Measurements from ENCODE around the gene SMIM29.

The SMIM29 gene

GRCh38 chr6:34232901-34233300 is 15.9 kb downstream of the SMIM29 start:
- H3F3A ChIP-seq (ENCODE audit: control insufficient read depth, insufficient read depth): peaks cover 21% of the 10 kb centered on the region
- no peak overlapping the region for H3K4me3 ChIP-seq (ENCODE audit: low read length)
- TF ChIP-seq, protein P1, sequence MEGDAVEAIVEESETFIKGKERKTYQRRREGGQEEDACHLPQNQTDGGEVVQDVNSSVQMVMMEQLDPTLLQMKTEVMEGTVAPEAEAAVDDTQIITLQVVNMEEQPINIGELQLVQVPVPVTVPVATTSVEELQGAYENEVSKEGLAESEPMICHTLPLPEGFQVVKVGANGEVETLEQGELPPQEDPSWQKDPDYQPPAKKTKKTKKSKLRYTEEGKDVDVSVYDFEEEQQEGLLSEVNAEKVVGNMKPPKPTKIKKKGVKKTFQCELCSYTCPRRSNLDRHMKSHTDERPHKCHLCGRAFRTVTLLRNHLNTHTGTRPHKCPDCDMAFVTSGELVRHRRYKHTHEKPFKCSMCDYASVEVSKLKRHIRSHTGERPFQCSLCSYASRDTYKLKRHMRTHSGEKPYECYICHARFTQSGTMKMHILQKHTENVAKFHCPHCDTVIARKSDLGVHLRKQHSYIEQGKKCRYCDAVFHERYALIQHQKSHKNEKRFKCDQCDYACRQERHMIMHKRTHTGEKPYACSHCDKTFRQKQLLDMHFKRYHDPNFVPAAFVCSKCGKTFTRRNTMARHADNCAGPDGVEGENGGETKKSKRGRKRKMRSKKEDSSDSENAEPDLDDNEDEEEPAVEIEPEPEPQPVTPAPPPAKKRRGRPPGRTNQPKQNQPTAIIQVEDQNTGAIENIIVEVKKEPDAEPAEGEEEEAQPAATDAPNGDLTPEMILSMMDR (IDR thresholded peaks at IDR 0.05; ENCODE audit: low read depth, low read length, poor library complexity, severe bottlenecking): no peak
- peaks cover 14% of the 10 kb centered on the region for H3K79me2 ChIP-seq (ENCODE audit: control insufficient read depth, low read length)
- no peak overlapping the region for H3K4me2 ChIP-seq (ENCODE audit: low read length)
- H3K9me2 ChIP-seq (replicated peaks; ENCODE audit: control insufficient read depth, low read length): no peaks in the 10 kb centered on the region
- H4K20me1 ChIP-seq (ENCODE audit: control insufficient read depth, insufficient read depth, low read depth, low read length): no peaks in the 10 kb centered on the region
- H3K36me3 ChIP-seq (ENCODE audit: control insufficient read depth, low read length): peaks cover 7% of the 10 kb centered on the region
- H3K4me1 ChIP-seq (ENCODE audit: control insufficient read depth, low read length): peaks cover 25% of the 10 kb centered on the region
- no peaks in the 10 kb centered on the region for H3K27me3 ChIP-seq (ENCODE audit: control insufficient read depth, low read length)
- H3K27ac ChIP-seq (ENCODE audit: low read depth, low read length): no peak overlapping the region
- H3K9me3 ChIP-seq (ENCODE audit: control insufficient read depth, insufficient read depth, low read length): no peaks in the 10 kb centered on the region

GRCh38 chr6:34231566-34232336 is 17.1 kb downstream of the SMIM29 start:
- H3K9me3 ChIP-seq (ENCODE audit: control insufficient read depth, insufficient read depth, low read length): no peaks in the 10 kb centered on the region
- H3K27me3 ChIP-seq (ENCODE audit: control insufficient read depth, low read length): no peaks in the 10 kb centered on the region
- no peaks in the 10 kb centered on the region for H4K20me1 ChIP-seq (ENCODE audit: control insufficient read depth, insufficient read depth, low read depth, low read length)
- peaks cover 21% of the 10 kb centered on the region for H3F3A ChIP-seq (ENCODE audit: control insufficient read depth, insufficient read depth)
- no peak for TF ChIP-seq EZH2phosphoT487 (IDR thresholded peaks at IDR 0.05; ENCODE audit: borderline replicate concordance, low read length)
- TF ChIP-seq, protein P1 (IDR thresholded peaks at IDR 0.05; ENCODE audit: low read depth, low read length, poor library complexity, severe bottlenecking): no peak
- no peak overlapping the region for H3K4me3 ChIP-seq (ENCODE audit: low read length)
- no peaks in the 10 kb centered on the region for H3K9me2 ChIP-seq (replicated peaks; ENCODE audit: control insufficient read depth, low read length)
- 0 out of 2 replicates have a peak, but pooled peaks cover 3% of the 10 kb centered on the region for H3K36me3 ChIP-seq (ENCODE audit: control insufficient read depth, low read length)
- no peak overlapping the region for H3K4me2 ChIP-seq (ENCODE audit: low read length)
- peaks cover 6% of the 10 kb centered on the region for H3K79me2 ChIP-seq (ENCODE audit: control insufficient read depth, low read length)
- H3K4me1 ChIP-seq (ENCODE audit: control insufficient read depth, low read length): peaks cover 37% of the 10 kb centered on the region
- H3K27ac ChIP-seq (ENCODE audit: low read depth, low read length): no peak overlapping the region

DNA sequence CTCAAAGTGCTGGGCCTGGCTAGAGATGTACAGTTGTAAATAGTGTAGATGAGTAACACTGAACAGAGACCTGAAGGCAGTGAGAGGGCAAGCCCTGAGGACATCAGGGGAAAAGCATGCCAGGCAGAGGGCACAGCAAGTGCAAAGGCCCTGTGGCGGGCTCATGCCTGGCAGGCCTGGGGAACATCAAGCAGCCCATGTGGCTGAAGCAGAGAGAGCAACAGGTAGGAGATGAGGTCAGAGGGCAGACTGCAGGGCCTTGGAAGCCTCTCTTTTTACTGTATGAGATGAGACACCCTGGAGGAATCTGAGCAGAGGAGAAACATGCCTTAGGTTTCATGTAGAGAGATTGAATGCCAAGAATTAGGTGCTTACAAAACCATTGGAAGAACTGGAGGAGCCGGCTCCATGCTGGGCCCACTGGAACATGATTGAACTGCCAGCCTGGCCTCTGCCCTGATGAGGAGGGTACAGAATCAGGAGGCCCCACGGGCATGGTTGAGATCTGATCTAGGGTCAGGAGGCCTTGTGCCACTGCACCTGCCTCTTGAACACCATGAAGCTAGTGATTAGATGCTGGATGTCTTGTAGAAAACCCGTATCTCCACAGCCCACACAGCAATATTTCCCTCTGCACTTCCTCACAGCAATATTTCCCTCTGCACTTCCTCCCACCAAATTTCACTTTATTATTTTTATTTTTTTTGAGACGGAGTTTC is 18.0 kb downstream of the SMIM29 start:
- Histone ChIP-seq H3K9me2 (replicated peaks; ENCODE audit: control insufficient read depth, low read length) (no peaks in the 10 kb centered on the region), H3K9me3 (ENCODE audit: control insufficient read depth, insufficient read depth, low read length) (no peaks in the 10 kb centered on the region), H3K4me3 (ENCODE audit: low read length) (no peak overlapping the region), H4K20me1 (ENCODE audit: control insufficient read depth, insufficient read depth, low read depth, low read length) (no peaks in the 10 kb centered on the region), H3K27ac (ENCODE audit: low read depth, low read length) (no peak overlapping the region), H3K4me2 (ENCODE audit: low read length) (no peak overlapping the region), H3K27me3 (ENCODE audit: control insufficient read depth, low read length) (no peaks in the 10 kb centered on the region), H3K36me3 (ENCODE audit: control insufficient read depth, low read length) (no peaks in the 10 kb centered on the region), H3K4me1 (ENCODE audit: control insufficient read depth, low read length) (peaks cover 34% of the 10 kb centered on the region), H3K79me2 (ENCODE audit: control insufficient read depth, low read length) (no peaks in the 10 kb centered on the region; the same call in 1 of the 2 replicates), H3F3A (ENCODE audit: control insufficient read depth, insufficient read depth) (peaks cover 16% of the 10 kb centered on the region)
- TF ChIP-seq, protein P1 (IDR thresholded peaks at IDR 0.05; ENCODE audit: low read depth, low read length, poor library complexity, severe bottlenecking): no peak
- no peak for TF ChIP-seq EZH2phosphoT487 (IDR thresholded peaks at IDR 0.05; ENCODE audit: borderline replicate concordance, low read length)

Measured in DOHH2 (cell line).